Panc1 (cell line): ENCODE data around the gene SPATA3. TPM values are rescaled to one million over a fixed set of nuclear protein-coding genes. Genes with fewer than 3 reads are reported as not detected.

ENCODE experiments used
- ATAC-seq: fragments of 200-7000 bp; cut with Tn5 transposase; 2 replicates; pipeline ENCODE4 v1.9.1; 2020; ENCODE audit warnings: mild to moderate bottlenecking, moderate library complexity
- BruUV-seq: library from RNA; stranded (reverse); fragments of 400-500 nt; replicated peaks from 2 replicates; lab custom pipeline; 2021; lab: Mats Ljungman, UMichigan
- CTCF ChIA-PET: fragments of 300-600 bp; sonication (Branson Sonifier 250); formaldehyde crosslinking; loops from one replicate; lab custom pipeline; 2022; ENCODE audit warnings: antibody characterized with exemption; lab: Charles Lee
- POLR2A ChIA-PET: fragments of 300-600 bp; sonication (Branson Sonifier 250); formaldehyde crosslinking; loops from one replicate; lab custom pipeline; 2022; ENCODE audit warnings: antibody characterized with exemption; lab: Charles Lee
- DNase-seq: peaks from one replicate; pipeline ENCODE4 v3.0.0-alpha.2; 2010; ENCODE audit warnings: low read depth, low spot score
- H3K27ac ChIP-seq: 2 replicates; pipeline ENCODE4 v1.5.1; 2011; ENCODE audit warnings: mild to moderate bottlenecking, low read length, inconsistent platforms
- H3K27me3 ChIP-seq: fragments of 200-500 bp; sonication (Bioruptor generic); 2 replicates; pipeline ENCODE4 v1.6.0; 2014; ENCODE audit warnings: low read length, inconsistent platforms; ENCODE audit not compliant: control insufficient read depth, insufficient read depth
- H3K36me3 ChIP-seq: fragments of 200-500 bp; sonication (Bioruptor generic); 2 replicates; pipeline ENCODE4 v1.5.1; 2014; ENCODE audit warnings: inconsistent platforms, mild to moderate bottlenecking, low read length, moderate library complexity; ENCODE audit not compliant: control insufficient read depth, insufficient read depth
- H3K4me1 ChIP-seq: 2 replicates; pipeline ENCODE4 v1.5.1; 2011; ENCODE audit warnings: inconsistent platforms, mild to moderate bottlenecking, low read length, moderate library complexity; ENCODE audit not compliant: control insufficient read depth, insufficient read depth
- H3K4me3 ChIP-seq, 2 experiments: 2 replicates each; pipeline ENCODE4 v1.5.1; 2011 to 2012; ENCODE audit warnings: low read depth in 2 of 2, low read length in 2 of 2, mild to moderate bottlenecking in 2 of 2, inconsistent platforms in 1 of 2, moderate library complexity in 1 of 2
- H3K9me3 ChIP-seq: fragments of 200-500 bp; sonication (Bioruptor generic); 2 replicates; pipeline ENCODE4 v1.5.1; 2014; ENCODE audit warnings: low read depth, mild to moderate bottlenecking, inconsistent platforms, low read length, moderate library complexity; ENCODE audit not compliant: control insufficient read depth, insufficient read depth
- CTCF ChIP-seq: fragments of 450-650 bp; IDR thresholded peaks from 2 replicates; pipeline ENCODE4 v1.5.1; 2017; ENCODE audit warnings: mild to moderate bottlenecking
- POLR2AphosphoS5 ChIP-seq: IDR thresholded peaks from 2 replicates; pipeline ENCODE4 v1.6.1; 2012; ENCODE audit warnings: mild to moderate bottlenecking, low read depth, low read length, moderate library complexity
- SIN3A ChIP-seq: IDR thresholded peaks from 2 replicates; pipeline ENCODE4 v1.6.1; 2012; ENCODE audit warnings: low read depth, mild to moderate bottlenecking, low read length, moderate library complexity, borderline replicate concordance; ENCODE audit not compliant: insufficient read depth
- TCF7L2 ChIP-seq: IDR thresholded peaks from 2 replicates; pipeline ENCODE4 v1.6.1; 2011; ENCODE audit warnings: mild to moderate bottlenecking, low read depth, low read length, inconsistent platforms
- in situ Hi-C: cut with HindIII; loops from 2 replicates; pipeline ENCODE4 v1.10.0; 2016; ENCODE audit warnings: low sequenced_read_pairs, low pct_unique_long_range_greater_than_20kb
- intact Hi-C: fragments of 100-400 bp; cut with micrococcal nuclease; formaldehyde crosslinking; loops from one replicate; pipeline ENCODE4 v1.10.0; 2022; ENCODE audit not compliant: unreplicated experiment
- total RNA-seq: library from RNA; stranded (reverse); gene quantifications from one replicate; pipeline ENCODE4 v1.2.1, GENCODE V29; 2021; ENCODE audit not compliant: unreplicated experiment
- TF ChIP-seq, protein P1 (sequence below), 2 experiments: IDR thresholded peaks; 2 replicates each; pipeline ENCODE4 v1.6.1; 2011 to 2012; ENCODE audit warnings: low read depth in 2 of 2, control low read depth in 1 of 2, low read length in 1 of 2, mild to moderate bottlenecking in 1 of 2, moderate library complexity in 1 of 2; ENCODE audit not compliant: insufficient read depth in 1 of 2

The SPATA3 gene
- total RNA-seq, 1 experiment from 2014 or later, result not detected

DNA sequence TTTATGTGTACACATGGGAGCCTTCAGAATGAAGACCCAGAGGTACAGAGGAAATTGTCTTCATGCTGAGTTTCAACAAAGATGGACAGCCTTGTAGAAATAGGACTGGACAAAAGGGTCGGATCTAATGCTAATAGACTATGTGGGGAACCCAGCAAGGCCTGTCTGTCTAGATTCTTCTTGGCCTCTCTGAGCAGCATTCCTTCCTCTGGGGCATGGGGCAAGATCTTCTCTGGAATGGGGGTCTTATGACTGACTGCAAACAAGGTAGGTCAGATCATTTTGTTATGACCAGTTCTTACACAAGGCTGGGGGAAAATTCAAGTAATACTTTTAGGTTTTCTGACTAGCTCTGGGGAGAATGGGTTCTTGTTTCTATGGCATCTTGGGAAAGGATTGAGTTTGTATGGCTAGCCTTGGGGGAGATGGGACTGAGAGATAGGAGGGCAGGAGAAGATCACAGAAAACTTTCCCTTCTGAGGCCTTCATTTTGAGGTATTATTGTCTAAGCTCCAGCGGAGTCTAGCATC lies 14.3 kb downstream of the SPATA3 start:
- H3K4me1 ChIP-seq, result no peaks in the 10 kb centered on the region
- no peak for DNase-seq
- ChIA-PET CTCF (no interaction called here), POLR2A (no interaction called here)
- no peaks in the 10 kb centered on the region for H3K27me3 ChIP-seq
- no TSS peak for BruUV-seq
- H3K36me3 ChIP-seq, result no peaks in the 10 kb centered on the region
- no peak for TF ChIP-seq POLR2AphosphoS5
- TF ChIP-seq, protein P1, sequence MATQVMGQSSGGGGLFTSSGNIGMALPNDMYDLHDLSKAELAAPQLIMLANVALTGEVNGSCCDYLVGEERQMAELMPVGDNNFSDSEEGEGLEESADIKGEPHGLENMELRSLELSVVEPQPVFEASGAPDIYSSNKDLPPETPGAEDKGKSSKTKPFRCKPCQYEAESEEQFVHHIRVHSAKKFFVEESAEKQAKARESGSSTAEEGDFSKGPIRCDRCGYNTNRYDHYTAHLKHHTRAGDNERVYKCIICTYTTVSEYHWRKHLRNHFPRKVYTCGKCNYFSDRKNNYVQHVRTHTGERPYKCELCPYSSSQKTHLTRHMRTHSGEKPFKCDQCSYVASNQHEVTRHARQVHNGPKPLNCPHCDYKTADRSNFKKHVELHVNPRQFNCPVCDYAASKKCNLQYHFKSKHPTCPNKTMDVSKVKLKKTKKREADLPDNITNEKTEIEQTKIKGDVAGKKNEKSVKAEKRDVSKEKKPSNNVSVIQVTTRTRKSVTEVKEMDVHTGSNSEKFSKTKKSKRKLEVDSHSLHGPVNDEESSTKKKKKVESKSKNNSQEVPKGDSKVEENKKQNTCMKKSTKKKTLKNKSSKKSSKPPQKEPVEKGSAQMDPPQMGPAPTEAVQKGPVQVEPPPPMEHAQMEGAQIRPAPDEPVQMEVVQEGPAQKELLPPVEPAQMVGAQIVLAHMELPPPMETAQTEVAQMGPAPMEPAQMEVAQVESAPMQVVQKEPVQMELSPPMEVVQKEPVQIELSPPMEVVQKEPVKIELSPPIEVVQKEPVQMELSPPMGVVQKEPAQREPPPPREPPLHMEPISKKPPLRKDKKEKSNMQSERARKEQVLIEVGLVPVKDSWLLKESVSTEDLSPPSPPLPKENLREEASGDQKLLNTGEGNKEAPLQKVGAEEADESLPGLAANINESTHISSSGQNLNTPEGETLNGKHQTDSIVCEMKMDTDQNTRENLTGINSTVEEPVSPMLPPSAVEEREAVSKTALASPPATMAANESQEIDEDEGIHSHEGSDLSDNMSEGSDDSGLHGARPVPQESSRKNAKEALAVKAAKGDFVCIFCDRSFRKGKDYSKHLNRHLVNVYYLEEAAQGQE (IDR thresholded peaks at IDR 0.05; ENCODE audit: insufficient read depth in 1 of 2, low read depth in 2 of 2, low read length in 1 of 2), result no peak
- H3K27ac ChIP-seq, result no peak overlapping the region
- in situ Hi-C loops (no loop called here), intact Hi-C loops (no loop called here)
- ATAC-seq, result no peak
- no peak overlapping the region for H3K4me3 ChIP-seq
- H3K9me3 ChIP-seq, result no peaks in the 10 kb centered on the region

DNA sequence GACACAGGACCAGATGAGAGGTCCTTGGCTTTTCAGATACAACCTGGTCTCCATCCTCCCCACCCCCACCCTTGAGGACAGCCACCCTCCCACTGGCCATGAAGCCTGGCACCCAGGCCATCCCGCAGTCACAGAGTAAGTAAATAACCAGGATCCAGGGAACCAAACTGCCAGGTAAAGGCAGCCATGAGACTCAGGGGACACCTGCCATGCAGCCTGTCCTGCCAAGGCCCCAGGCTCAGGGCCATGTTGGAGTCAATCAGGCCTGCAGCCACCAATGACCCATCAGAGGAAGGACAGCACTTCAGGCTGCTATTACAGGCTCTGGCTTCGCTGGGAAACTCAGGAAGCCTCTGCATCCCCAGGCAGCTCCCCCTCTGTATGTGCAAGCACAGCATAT lies 15.6 kb downstream of the SPATA3 start:
- in situ Hi-C loops, result no loop called here
- no peak for TF ChIP-seq POLR2AphosphoS5
- no peak for TF ChIP-seq TCF7L2
- TF ChIP-seq, protein P1 (IDR thresholded peaks at IDR 0.05; ENCODE audit: insufficient read depth in 1 of 2, low read depth in 2 of 2, low read length in 1 of 2), result no peak
- TF ChIP-seq SIN3A, result no peak
- TF ChIP-seq CTCF, result no peak
- Histone ChIP-seq H3K4me3 (no peak overlapping the region), H3K36me3 (no peaks in the 10 kb centered on the region), H3K27ac (no peak overlapping the region), H3K9me3 (no peaks in the 10 kb centered on the region), H3K27me3 (no peaks in the 10 kb centered on the region), H3K4me1 (no peaks in the 10 kb centered on the region)
- intact Hi-C loops, result no loop called here
- CTCF ChIA-PET, result interaction anchor here (0.7 kb wide), 1 partner anchor 24 kb away, joined by 5 read pairs; no protein-coding TSS in a partner anchor
- ATAC-seq (no peak), DNase-seq (no peak)
- BruUV-seq, result no TSS peak
- POLR2A ChIA-PET, result no interaction called here
